Activated T-cell treated with anti-CD3 and anti-CD28 coated beads, Interleukin-2, amount 50 U/mL, for 24 hours (primary cell): ENCODE data around the gene SMIM1.

Source experiments
- DNase-seq: peaks from one replicate; pipeline ENCODE4 v3.0.0-alpha.2; 2020
- H3K27ac Mint-ChIP-seq: 2 replicates; pipeline ENCODE4 v1.8.0; 2020; ENCODE audit warnings: mild to moderate bottlenecking, mixed read lengths
- H3K27me3 Mint-ChIP-seq: 2 replicates; pipeline ENCODE4 v1.8.0; 2020; ENCODE audit warnings: mixed read lengths
- H3K36me3 Mint-ChIP-seq: 2 replicates; pipeline ENCODE4 v1.8.0; 2020; ENCODE audit warnings: low read depth, mixed read lengths
- H3K4me1 Mint-ChIP-seq: 2 replicates; pipeline ENCODE4 v1.8.0; 2020; ENCODE audit warnings: low read depth, mixed read lengths
- H3K4me3 Mint-ChIP-seq: 2 replicates; pipeline ENCODE4 v1.8.0; 2020; ENCODE audit warnings: mild to moderate bottlenecking, moderate library complexity, mixed read lengths
- H3K9me3 Mint-ChIP-seq: 2 replicates; pipeline ENCODE4 v1.8.0; 2020; ENCODE audit warnings: mixed read lengths

Gene SMIM1

DNA sequence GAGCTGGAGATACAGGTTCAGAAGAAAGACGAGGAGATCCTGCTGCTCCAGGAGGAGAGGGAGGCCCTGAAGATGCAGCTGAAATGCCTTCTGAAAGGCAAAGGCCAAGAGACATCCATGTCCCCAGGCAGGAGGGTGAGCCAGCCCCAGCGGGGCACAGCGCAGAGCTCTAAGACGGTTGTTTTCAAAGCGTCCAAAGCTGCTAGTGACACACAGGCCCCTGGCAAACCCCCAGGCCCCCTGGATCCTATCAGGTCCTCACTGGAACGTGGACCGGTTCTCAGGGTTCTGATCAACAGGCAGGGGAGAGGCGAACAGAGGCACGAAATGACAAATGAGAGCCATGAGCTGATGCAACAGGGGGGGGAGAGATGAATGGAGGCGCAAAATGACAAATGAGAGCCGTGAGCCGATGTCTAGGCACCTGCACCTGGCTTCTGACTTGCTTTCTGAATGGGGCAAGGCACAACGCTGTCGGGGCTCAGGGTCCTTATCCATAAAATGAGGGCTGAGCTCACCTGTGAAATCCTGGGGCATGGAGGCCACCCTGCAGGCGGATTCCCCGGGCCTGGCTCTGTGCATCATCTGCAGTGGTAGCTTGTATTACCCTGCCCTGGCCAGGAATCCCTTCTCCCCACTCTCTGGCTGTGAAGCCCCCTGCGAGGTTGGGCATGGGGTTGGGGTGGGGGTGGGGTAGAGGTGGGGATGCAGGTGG lies 11.1 kb upstream of the SMIM1 start:
- Mint-ChIP-seq H3K36me3 (no peaks in the 10 kb centered on the region), H3K9me3 (no peaks in the 10 kb centered on the region), H3K27me3 (peaks cover 27% of the 10 kb centered on the region), H3K4me3 (no peak overlapping the region), H3K27ac (no peak overlapping the region), H3K4me1 (no peaks in the 10 kb centered on the region)
- no peak for DNase-seq

DNA sequence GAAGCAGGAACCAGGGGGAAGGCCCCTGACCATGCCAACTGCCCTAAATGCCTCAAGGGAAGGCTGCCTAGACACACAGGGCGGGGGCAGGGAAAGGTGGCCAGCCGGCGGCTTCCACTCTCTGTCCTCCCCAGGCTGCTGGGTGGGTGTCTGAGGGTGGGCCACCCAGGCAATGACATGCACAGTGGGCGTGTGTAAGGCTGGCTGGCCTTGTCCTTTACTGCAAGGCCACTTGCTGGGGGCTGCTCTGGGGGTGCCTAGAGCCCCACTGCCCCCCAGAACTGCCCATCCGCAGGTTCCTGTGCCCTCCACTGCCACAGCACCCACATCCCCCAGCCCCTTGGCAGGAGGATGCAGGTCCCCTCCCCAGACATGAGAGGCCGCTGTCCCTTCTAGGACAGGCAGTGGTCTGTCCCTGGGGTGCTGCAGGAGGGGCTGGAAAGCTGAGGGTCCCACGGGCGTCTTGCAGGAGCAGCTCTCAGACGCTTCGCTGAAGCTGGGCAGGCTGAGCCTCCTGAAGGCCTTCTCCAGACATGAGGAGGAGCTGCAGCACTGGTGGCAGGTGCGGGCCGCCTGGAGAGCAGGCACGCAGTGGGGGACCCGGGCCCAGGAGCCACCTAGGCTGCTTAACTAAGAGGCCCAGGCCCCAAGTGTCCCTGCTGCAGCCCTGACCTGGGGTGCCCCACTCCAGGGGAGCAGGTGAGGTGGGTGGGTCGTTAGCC lies 10.2 kb upstream of the SMIM1 start:
- H3K27me3 Mint-ChIP-seq: peaks cover 25% of the 10 kb centered on the region
- H3K4me1 Mint-ChIP-seq: no peaks in the 10 kb centered on the region
- no peak overlapping the region for H3K4me3 Mint-ChIP-seq
- no peaks in the 10 kb centered on the region for H3K9me3 Mint-ChIP-seq
- no peaks in the 10 kb centered on the region for H3K36me3 Mint-ChIP-seq
- no peak for DNase-seq
- H3K27ac Mint-ChIP-seq: no peak overlapping the region

DNA sequence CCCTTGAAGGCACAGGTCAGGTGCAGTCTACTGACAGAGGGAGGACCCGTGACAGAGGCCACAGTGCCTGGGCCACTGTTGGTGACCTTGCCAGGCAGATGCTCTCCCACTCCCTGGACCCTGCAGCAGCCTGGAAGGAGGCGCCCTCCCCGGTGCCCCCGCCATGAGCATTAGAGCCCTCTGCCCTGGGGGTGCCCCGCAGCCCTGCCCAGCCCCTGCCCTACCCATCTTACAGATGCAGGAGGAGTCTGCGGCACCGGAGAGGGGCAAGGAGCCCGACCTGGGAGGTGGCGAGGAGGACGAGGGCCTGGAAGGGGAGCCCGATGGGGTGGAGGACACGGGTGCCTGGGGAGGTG lies 9.7 kb upstream of the SMIM1 start:
- no peak for DNase-seq
- no peaks in the 10 kb centered on the region for H3K4me1 Mint-ChIP-seq
- no peak overlapping the region for H3K27ac Mint-ChIP-seq
- H3K4me3 Mint-ChIP-seq: no peak overlapping the region
- no peaks in the 10 kb centered on the region for H3K36me3 Mint-ChIP-seq
- H3K9me3 Mint-ChIP-seq: no peaks in the 10 kb centered on the region
- peaks cover 25% of the 10 kb centered on the region for H3K27me3 Mint-ChIP-seq

DNA sequence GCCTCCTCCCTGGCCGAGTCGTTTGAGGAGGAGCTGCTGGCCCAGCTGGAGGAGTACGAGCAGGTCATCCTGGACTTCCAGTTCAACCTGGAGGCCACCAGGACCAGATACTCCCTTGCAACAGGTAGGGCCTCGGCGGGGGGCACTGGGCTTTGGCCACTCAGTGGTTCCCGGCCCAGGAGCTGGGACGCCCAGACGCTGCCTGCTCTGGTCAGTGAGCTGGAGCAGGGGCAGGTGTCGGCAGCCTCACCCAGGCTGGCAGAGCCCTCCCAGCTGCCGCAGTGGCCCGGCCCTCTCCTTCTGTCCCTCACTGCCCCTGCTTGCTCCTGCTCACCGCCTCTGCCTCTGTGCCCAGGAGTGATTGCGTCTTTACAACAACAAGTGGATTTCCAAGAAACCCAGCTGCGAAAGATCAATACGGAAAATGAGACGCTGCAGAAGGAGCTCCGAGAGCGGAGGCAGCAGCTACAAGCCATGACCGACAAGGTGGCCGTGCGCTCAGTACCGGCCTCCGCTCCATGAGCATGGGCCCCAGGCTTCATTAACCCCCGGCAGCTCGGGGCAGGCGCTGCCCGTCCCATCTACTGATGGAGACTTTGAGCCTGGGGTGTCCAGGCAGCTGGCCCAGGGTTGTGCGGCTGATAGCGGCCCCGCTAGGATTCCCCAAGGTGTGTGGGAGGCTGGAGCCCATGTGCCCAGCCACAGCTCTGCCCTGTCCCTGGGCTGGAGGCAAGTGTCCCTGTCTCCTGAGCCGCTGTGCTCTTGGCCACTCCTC lies 9.0 kb upstream of the SMIM1 start:
- H3K36me3 Mint-ChIP-seq: no peaks in the 10 kb centered on the region
- no peaks in the 10 kb centered on the region for H3K4me1 Mint-ChIP-seq
- H3K27me3 Mint-ChIP-seq: peaks cover 25% of the 10 kb centered on the region
- DNase-seq: no peak
- H3K27ac Mint-ChIP-seq: no peak overlapping the region
- no peaks in the 10 kb centered on the region for H3K9me3 Mint-ChIP-seq
- H3K4me3 Mint-ChIP-seq: no peak overlapping the region

DNA sequence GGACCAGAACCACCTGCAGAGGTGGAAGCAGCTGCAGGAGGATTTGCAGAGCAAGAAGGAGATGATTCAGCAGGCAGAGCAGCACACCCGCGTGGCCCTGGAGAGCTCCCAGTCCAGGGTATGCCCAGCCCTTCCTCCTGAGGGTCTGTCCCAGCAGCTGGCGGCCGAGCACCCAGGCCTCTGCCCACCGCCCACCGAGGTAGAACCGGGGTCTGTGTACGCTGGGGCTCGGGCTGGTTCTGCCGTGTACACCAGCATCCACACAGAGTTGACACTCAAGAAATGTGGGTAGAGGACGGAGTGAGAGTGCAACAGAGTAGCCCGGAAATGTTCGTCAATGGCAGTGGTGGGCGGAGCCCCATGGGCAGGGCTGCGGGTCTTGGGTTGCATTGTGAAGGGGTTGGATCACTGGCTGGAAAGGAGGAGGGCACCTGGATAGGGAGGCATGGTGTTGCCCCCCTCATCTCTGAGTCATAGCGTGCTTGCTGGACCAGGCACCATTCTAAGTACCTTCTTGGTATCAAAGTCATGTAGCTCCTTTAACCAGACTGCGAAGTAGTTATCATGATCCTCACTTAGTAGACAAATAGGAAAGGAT lies 5.1 kb upstream of the SMIM1 start:
- Mint-ChIP-seq H3K27ac (no peak overlapping the region), H3K9me3 (no peaks in the 10 kb centered on the region), H3K4me3 (no peak overlapping the region), H3K4me1 (peaks cover 13% of the 10 kb centered on the region), H3K27me3 (peaks cover 7% of the 10 kb centered on the region), H3K36me3 (no peaks in the 10 kb centered on the region)
- DNase-seq: no peak

DNA sequence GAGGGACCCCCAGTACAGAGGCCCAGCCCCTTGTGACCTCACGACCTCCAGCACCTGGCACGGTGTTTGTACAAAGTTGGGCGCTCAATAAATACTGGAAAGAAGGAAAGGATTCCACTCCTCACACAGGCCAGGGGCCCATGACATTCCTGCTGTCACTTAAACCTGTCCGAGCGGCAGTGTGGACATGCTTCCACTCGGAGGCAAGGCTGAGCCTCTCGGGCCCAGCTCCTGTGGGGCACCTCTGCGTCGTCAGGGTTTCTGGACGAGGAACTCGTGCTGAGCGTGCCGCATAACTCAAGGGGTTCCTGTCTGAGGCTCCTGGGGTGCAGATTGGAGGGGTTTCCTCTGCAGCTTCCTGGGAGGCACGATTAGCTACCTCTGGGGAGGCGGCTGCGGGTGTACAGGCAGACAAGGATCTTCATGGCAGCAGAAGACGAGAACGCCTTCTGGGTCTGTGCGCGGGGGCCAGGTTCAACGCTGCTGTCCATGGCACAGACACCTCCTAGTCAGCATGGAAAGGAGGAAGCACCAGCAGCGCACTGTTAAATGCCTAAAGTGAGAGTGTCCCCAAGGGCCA lies 3.6 kb upstream of the SMIM1 start:
- DNase-seq: no peak
- H3K9me3 Mint-ChIP-seq: no peaks in the 10 kb centered on the region
- peaks cover 13% of the 10 kb centered on the region for H3K4me1 Mint-ChIP-seq
- no peak overlapping the region for H3K4me3 Mint-ChIP-seq
- H3K36me3 Mint-ChIP-seq: no peaks in the 10 kb centered on the region
- H3K27ac Mint-ChIP-seq: no peak overlapping the region
- peaks cover 7% of the 10 kb centered on the region for H3K27me3 Mint-ChIP-seq

DNA sequence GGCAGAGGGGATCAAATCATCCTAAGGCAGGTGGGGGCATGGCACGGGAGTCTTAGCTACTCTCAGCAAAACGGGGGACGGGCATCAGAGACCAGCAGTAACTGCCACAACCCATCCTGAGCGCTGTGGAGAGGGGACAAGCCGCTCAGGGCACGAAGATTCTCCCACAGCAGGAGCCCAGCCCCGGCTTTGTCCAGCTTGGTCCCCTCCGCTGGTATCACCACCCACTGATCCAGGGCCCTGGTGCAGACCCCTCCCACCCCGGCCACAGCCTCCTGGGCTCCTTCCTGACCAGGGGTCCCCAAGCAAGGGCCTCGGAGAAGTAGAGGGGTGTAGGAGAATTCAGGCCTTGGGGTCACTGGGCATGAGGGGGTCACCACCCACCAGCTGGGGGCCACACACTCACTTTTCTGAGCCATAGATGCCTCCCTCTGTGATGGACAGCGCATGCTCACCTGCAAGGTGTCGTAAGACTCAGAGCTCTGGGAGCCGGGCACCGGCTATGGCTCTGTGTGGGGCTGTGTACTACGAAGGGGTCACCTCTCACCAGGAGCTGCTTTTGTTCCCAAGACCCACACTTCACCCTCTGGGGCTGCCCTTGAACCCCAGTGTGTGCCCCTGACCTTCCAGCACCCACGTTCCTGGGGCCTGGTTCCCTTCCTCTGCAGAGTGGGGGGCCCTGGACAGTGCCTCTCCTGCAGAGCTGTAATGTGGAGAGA lies 2.3 kb upstream of the SMIM1 start:
- Mint-ChIP-seq H3K36me3 (no peaks in the 10 kb centered on the region), H3K27me3 (no peaks in the 10 kb centered on the region), H3K4me3 (peak overlapping the region; percentile 76), H3K4me1 (peaks cover 15% of the 10 kb centered on the region), H3K27ac (no peak overlapping the region), H3K9me3 (no peaks in the 10 kb centered on the region)
- DNase-seq: no peak

DNA sequence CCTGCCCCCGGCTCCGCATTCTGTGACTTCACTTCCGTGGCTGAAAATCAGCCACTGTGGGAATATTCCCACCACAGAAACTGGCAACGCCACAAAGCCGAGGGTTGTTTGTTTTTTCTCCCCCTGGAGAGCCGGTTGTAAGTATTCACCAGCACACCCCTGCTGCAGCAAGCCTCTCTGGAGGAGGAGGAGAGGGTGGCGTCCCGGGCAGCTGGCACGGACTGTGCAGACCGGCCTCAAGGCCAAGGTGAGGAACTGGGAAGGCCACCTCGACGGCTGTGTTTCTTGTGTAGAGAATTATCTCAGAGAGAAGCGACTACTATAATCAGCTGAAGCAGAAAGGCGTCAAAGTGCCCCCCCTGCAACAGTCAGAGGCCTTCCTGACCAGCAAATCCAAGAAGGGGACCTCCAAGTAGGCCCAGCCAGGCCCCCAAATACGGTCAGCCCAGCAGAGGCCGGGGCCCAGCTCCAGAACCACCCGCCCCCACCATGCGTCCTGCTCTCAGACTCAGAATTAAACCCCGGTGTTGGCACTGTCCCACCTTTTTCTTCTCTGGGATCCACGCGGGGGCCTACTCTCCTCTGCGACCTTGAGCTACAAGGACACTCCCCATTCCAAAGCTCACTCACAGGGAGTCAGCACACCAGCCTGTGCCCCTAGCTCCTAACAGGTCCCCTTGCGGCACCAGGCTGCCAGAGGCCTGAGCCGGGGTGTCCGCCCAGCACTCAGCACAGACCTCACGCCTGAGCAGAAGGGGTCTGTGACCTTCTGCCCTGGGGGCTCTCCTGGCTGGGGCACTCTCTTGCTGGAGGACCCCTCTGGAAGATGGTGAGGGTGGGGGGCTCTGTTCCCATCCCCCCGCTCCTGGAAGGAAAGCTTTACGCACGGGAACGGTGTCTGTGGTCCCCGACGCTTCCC lies 1.2 kb upstream of the SMIM1 start:
- H3K36me3 Mint-ChIP-seq: no peaks in the 10 kb centered on the region
- peak overlapping the region; percentile 76 for H3K4me3 Mint-ChIP-seq
- H3K4me1 Mint-ChIP-seq: peaks cover 19% of the 10 kb centered on the region
- no peaks in the 10 kb centered on the region for H3K27me3 Mint-ChIP-seq
- H3K27ac Mint-ChIP-seq: peak overlapping the region; percentile 77
- DNase-seq: no peak
- no peaks in the 10 kb centered on the region for H3K9me3 Mint-ChIP-seq

DNA sequence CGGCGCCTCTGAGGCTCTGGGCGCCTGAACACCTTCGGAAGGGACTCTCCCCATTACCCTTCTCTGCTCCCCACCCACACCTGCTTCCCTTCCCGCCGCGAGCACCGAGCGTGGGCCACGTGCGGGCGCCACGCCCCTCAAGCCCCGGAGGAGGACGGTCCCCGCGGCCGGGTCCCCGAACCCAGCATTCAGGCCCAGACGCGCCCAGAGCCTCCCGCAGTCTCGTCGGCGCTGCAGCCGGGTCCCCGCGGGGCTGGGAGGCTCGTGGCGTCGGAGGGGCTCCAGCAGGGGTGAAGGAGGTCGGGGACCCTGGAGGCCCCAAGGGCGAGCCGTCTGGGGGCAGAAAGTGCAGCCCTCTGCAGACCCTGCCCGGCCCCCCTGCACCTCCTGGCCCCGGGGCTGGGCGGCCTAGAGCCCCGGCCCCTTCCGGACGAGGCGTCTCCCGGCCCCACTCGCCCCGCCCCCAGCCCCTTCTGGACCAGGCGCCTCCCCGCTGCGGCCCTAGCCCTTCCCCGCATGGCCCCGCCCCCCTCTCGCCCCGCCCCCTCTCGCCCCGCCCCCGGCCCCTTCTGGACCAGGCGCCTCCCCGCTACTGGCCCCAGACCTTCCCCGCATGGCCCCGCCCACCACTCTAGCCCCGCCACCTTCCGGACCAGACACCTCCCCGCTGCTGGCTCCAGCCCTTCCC lies 378 bp upstream of the SMIM1 start:
- H3K9me3 Mint-ChIP-seq: no peaks in the 10 kb centered on the region
- H3K4me1 Mint-ChIP-seq: peaks cover 19% of the 10 kb centered on the region
- peak overlapping the region; percentile 76 for H3K4me3 Mint-ChIP-seq
- no peaks in the 10 kb centered on the region for H3K27me3 Mint-ChIP-seq
- peak overlapping the region; percentile 77 for H3K27ac Mint-ChIP-seq
- no peaks in the 10 kb centered on the region for H3K36me3 Mint-ChIP-seq
- peak; percentile 91 for DNase-seq

DNA sequence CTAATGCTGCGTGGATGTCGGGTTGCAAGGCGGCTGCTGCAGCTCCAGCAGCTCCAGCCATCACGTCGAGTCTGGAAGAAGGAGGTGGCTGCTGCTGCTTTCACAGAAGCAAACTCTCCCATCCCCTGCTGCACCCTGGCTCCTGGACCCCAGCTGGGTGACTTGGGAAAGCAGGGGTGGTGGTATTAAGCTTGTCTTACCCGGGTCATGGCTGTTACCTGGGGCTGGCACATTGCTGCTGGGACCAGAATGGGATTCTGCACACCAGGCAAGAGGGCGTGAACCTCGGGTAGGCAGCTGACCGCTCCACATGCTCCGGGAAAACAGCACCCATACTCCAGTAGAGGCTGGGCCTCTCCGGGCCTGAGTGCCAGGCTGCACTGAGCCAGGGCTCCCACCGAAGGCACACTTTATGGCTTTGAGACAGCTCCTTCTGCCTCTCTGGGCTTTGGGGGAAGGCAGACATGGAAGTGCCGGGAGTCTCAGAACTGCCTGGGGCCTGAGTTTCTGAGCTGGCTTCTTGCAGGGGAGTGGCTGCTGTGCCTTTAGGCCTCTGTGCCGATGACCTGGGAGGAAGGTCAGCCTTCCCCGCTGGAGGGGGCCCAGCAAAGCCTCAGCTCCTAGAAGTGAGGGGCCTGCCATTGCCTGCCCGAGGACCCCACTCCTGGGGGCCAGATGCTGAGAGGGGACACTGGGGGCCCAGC lies 1.2 kb downstream of the SMIM1 start:
- Mint-ChIP-seq H3K27me3 (no peaks in the 10 kb centered on the region), H3K36me3 (no peaks in the 10 kb centered on the region), H3K9me3 (no peaks in the 10 kb centered on the region), H3K27ac (no peak overlapping the region), H3K4me3 (no peak overlapping the region), H3K4me1 (peaks cover 19% of the 10 kb centered on the region)
- DNase-seq: no peak

DNA sequence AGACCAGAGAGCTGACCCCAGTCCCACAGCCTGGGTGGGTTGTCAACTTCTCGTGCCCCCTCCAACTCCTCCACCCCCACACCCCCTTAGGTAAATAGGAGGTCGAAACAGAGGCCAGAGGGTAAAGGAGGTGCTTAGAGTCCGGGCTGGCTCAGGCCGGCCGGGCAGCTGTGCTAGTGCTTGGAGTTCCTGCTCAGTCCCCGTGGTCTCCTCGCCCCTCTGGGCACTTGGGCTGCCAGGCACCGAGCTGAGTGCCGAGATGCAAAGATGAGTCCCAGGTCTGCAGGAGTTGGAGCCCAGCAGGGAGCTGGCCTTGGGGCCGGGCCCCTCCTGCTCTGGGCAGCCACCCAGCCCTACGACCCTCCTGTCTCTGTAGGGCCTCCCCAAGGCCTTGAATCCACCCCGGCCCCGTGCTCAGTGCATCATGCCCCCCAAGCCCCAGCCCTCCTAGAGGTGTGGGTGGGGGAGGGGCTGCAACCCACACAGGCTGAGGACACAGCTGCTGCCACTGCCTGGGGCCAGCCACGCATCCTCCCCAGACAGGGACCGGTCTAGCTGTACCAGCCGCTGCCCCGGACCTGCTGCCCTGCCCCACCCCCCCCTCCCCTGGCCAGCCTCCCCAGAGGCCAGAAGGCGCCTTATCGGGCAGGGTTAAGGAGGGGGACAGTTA lies 1.9 kb downstream of the SMIM1 start:
- peaks cover 6% of the 10 kb centered on the region for H3K36me3 Mint-ChIP-seq

DNA sequence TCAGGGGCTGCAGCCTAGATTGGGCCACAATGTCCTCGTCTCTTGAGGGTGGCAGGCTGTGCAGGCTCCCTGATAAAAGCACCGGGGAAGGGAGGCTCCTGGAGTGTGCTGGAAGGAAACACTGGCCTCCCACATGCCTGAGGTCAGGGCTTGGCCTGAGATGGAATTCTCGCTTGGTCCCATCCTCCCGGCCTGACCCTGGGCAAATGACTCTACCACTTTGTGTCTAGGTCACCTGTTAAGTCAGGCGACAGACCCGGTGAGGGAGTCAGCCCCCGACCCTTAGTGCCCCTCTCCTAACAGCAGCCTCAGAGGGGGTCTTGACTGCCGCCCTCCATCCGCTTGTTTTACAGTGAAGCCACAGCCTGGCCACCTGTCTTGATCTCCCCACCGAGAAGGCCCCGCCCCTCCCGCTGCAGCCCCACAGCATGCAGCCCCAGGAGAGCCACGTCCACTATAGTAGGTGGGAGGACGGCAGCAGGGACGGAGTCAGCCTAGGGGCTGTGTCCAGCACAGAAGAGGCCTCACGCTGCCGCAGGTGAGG lies 2.5 kb downstream of the SMIM1 start:
- Mint-ChIP-seq H3K27ac (no peak overlapping the region), H3K4me1 (peaks cover 19% of the 10 kb centered on the region), H3K36me3 (peaks cover 12% of the 10 kb centered on the region), H3K27me3 (no peaks in the 10 kb centered on the region), H3K4me3 (no peak overlapping the region), H3K9me3 (no peaks in the 10 kb centered on the region)
- DNase-seq: no peak

More for the DNA sequence above, 1.9 kb downstream of the SMIM1 start:
- H3K4me1 Mint-ChIP-seq: peaks cover 19% of the 10 kb centered on the region
- DNase-seq: no peak
- H3K4me3 Mint-ChIP-seq: no peak overlapping the region
- no peaks in the 10 kb centered on the region for H3K27me3 Mint-ChIP-seq
- no peaks in the 10 kb centered on the region for H3K9me3 Mint-ChIP-seq
- no peak overlapping the region for H3K27ac Mint-ChIP-seq
